Neural crest cell (in vitro differentiated cells): ENCODE results near the gene TPD52L1. TPM values are rescaled to one million over a fixed set of nuclear protein-coding genes. Genes with fewer than 3 reads are reported as not detected.

Experiments
- DNase-seq: peaks from one replicate; pipeline ENCODE4 v3.0.0; 2021; ENCODE audit warnings: low read depth, mixed read lengths, low spot score
- H3K27ac Mint-ChIP-seq: one replicate; pipeline ENCODE4 v1.8.0; 2021; ENCODE audit warnings: mild to moderate bottlenecking, mixed read lengths; ENCODE audit not compliant: unreplicated experiment
- H3K27me3 Mint-ChIP-seq: 2 replicates; pipeline ENCODE4 v1.8.0; 2021; ENCODE audit warnings: low read depth, mild to moderate bottlenecking, mixed read lengths
- H3K36me3 Mint-ChIP-seq: 2 replicates; pipeline ENCODE4 v1.8.0; 2021; ENCODE audit warnings: low read depth, mild to moderate bottlenecking, mixed read lengths
- H3K4me1 Mint-ChIP-seq: 2 replicates; pipeline ENCODE4 v1.8.0; 2021; ENCODE audit warnings: mixed read lengths
- H3K4me3 Mint-ChIP-seq: one replicate; pipeline ENCODE4 v1.8.0; 2021; ENCODE audit warnings: mild to moderate bottlenecking, mixed read lengths
- H3K9me3 Mint-ChIP-seq: 2 replicates; pipeline ENCODE4 v1.8.0; 2021; ENCODE audit warnings: mixed read lengths
- total RNA-seq: library from RNA; stranded (reverse); gene quantifications from 2 replicates; pipeline ENCODE4 v1.2.1, GENCODE V29; 2021
- TF ChIP-seq, protein P1 (sequence below): fragments of 200-600 bp; sonication (generic); conservative IDR thresholded peaks from 2 replicates; pipeline ENCODE4 v1.5.0; 2021; ENCODE audit warnings: antibody characterized with exemption, mild to moderate bottlenecking

The TPD52L1 gene
- total RNA-seq, 1 donor from 2014 or later = 2.9 TPM

DNA sequence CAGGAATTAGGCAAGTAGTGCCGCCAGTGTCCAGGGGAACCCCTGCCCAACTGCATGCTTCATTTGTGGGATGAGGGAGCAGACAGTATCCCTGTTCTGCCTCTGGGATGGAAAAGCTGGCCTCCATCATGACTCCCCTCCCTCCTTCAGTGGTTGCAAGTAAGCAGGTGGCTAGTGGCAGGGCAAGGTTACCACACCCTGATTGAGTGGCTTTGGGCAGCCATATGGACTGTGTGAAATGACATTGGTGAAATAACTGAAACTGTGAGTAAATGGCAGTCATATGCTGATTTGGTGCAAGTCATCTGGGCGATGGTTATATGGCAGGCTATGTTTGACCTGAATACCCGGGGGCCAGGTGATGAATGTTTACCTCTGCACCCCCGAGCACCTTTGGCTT, 115.2 kb downstream of the TPD52L1 start:
- H3K4me1 Mint-ChIP-seq = no peaks in the 10 kb centered on the region
- peaks cover 16% of the 10 kb centered on the region for H3K36me3 Mint-ChIP-seq
- TF ChIP-seq, protein P1, sequence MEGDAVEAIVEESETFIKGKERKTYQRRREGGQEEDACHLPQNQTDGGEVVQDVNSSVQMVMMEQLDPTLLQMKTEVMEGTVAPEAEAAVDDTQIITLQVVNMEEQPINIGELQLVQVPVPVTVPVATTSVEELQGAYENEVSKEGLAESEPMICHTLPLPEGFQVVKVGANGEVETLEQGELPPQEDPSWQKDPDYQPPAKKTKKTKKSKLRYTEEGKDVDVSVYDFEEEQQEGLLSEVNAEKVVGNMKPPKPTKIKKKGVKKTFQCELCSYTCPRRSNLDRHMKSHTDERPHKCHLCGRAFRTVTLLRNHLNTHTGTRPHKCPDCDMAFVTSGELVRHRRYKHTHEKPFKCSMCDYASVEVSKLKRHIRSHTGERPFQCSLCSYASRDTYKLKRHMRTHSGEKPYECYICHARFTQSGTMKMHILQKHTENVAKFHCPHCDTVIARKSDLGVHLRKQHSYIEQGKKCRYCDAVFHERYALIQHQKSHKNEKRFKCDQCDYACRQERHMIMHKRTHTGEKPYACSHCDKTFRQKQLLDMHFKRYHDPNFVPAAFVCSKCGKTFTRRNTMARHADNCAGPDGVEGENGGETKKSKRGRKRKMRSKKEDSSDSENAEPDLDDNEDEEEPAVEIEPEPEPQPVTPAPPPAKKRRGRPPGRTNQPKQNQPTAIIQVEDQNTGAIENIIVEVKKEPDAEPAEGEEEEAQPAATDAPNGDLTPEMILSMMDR = no peak
- H3K9me3 Mint-ChIP-seq = no peaks in the 10 kb centered on the region
- H3K27me3 Mint-ChIP-seq = no peaks in the 10 kb centered on the region
- H3K27ac Mint-ChIP-seq = no peak overlapping the region
- H3K4me3 Mint-ChIP-seq = no peak overlapping the region
- DNase-seq = no peak

DNA sequence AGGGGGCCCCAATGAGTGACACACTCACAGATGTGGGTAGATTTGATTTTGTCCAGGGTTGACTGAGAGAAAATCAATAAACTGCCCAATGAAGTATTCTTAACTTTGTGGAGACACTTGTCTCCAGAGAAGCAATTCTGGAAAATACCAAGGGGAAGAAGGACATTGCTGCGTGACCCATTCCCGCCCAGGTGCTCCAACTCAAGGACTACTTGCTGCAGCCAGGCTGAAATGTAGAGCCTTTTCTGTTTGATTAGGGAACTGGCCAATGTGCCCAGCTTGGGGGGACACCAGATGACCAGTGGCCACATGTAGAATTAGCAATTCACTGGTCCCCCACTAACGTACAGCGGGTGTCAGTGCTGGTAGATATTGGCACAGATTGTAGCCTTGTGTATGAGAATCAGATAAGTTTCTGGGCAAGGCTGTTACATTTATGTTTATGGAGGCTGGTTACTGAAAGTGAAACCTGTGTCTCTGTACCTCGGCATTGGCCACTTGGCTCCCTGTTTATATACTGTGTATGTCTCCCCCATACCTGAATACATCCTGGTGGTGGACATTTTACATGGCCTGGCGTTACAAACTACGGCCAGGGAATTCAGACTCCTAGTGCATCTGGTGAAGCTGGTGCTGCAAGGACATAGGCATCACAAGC, 115.9 kb downstream of the TPD52L1 start:
- Mint-ChIP-seq H3K27me3 (no peaks in the 10 kb centered on the region), H3K36me3 (peaks cover 21% of the 10 kb centered on the region), H3K9me3 (no peaks in the 10 kb centered on the region), H3K4me1 (no peaks in the 10 kb centered on the region), H3K4me3 (no peak overlapping the region), H3K27ac (no peak overlapping the region)
- no peak for DNase-seq
- TF ChIP-seq, protein P1 = no peak

DNA sequence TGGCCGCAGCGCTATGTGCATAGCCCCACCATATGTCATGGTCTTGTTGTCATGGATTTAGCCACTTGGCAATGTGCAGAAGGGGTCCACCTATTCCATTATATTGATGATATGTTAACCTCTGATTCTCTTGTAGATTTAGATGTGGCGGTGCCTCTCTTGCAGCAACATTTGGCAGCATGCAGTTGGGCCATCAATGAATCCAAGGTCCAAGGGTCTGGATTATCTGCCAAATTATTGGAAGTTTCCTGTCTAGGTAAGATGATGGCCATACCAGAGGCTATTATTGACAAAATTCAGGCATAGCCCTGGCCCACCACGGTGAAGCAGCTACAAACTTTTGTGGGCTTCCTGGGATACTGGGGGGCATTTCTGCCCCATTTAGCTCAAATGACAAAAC, 116.8 kb downstream of the TPD52L1 start:
- TF ChIP-seq, protein P1 = no peak
- Mint-ChIP-seq H3K27ac (no peak overlapping the region), H3K4me3 (no peak overlapping the region), H3K27me3 (no peaks in the 10 kb centered on the region), H3K9me3 (no peaks in the 10 kb centered on the region), H3K36me3 (peaks cover 21% of the 10 kb centered on the region), H3K4me1 (no peaks in the 10 kb centered on the region)
- no peak for DNase-seq

DNA sequence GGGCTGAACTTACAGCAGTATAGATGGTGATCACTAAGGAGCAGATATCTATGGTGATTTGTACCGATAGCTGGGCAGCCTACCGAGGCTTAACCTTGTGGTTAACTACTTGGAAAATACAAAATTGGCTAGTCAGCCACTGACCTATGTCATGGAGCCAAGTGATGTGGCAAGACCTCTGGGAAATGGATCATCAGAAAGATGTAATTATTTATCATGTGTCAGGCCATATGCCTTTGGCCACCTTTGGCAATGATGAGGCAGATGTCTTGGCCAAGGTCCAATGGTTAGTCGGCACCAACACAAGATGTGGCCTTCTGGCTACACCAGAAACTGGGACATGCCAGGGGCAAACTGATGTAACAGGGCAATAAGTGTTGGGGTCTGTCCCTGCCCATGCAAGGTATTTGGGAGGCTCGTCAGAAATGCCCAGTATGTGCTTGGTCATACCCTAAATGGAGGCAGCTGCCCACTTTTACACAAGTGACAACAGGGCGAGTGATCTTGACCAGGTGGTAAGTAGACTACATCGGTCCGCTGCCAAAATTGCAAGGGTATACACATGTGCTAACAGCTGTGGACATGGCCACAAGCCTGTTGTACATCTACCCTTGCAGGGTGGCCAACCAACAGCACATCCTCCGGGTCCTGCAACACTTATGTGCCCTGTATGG, 118.0 kb downstream of the TPD52L1 start:
- no peaks in the 10 kb centered on the region for H3K4me1 Mint-ChIP-seq
- no peaks in the 10 kb centered on the region for H3K27me3 Mint-ChIP-seq
- no peaks in the 10 kb centered on the region for H3K9me3 Mint-ChIP-seq
- no peak overlapping the region for H3K27ac Mint-ChIP-seq
- TF ChIP-seq, protein P1 = no peak
- DNase-seq = no peak
- H3K4me3 Mint-ChIP-seq = no peak overlapping the region
- H3K36me3 Mint-ChIP-seq = peaks cover 22% of the 10 kb centered on the region

DNA sequence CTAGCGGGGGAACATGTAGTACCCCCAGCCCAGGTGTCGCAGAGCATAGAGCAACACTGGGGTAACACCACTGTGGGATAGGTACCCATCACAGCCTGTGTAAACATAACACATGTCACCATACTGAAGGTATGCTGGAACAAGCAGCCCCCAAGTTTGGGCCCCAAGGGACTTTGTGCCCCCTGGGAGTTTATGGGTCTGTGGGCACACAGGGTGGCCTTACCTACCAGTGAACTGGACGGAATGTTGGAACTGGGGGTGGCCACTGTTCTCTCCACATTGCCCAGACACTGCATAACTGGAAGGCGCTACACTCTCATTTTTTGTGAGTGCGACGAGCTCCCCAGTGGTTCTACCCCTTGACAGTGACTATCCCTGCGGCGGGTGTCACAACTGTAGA, 119.7 kb downstream of the TPD52L1 start:
- no peaks in the 10 kb centered on the region for H3K9me3 Mint-ChIP-seq
- H3K4me1 Mint-ChIP-seq = no peaks in the 10 kb centered on the region

More for the DNA sequence above, 119.7 kb downstream of the TPD52L1 start:
- Mint-ChIP-seq H3K4me3 (no peak overlapping the region), H3K36me3 (peaks cover 26% of the 10 kb centered on the region), H3K27me3 (no peaks in the 10 kb centered on the region), H3K27ac (no peak overlapping the region)
- TF ChIP-seq, protein P1 = no peak
- no peak for DNase-seq
